Epithelial cell of umbilical artery (primary cell): ENCODE measurements around the gene MRO. TPM values are rescaled to one million over a fixed set of nuclear protein-coding genes. Genes with fewer than 3 reads are reported as not detected.

Experiments used
- total RNA-seq: library from RNA; depleted of rRNA; stranded (reverse); fragments of >200 nt; gene quantifications from 2 replicates; pipeline ENCODE4 v1.2.3, GENCODE V29; 2014

Gene MRO
- total RNA-seq: not detected in 2 replicates

DNA sequence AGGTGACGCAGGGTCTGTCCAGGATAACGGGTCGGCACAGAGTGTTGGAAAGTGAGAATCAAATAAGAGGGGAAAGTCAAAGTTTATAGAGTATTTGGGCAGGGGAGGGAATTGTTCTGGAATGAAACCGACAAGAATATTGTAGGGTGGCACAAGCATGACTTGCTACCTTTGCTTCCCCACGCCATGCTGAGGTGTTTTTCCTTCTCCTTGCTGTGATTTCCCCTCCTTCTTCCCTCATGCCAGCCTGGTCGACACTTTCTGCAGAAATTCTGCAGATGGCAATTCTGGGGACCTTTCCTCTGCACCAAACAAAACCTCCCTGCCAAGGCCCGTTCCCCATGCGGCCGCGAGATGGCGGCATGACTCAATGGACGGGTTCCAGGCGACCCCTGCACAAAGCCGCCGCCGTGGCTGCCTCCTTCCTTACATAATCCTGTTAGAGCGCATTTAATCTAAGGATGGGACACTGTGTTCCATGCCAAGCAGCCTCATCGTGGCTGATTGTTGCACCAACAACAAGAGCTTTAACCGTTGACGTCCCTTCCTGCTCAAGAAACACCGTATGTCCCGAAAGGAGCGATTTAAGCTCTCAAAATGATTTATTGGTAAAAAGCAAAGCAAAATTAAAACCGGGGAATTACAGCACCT, at the start of gene MRO:
Gene MRO (minus strand): TSS at position 289 of the 651 bp plus-strand sequence. CDS start 10,616 bp downstream, outside the sequence.

Other genes with a start within 250 kb of the MRO start
- gene ME2, start 59.1 kb upstream of the MRO start, total RNA-seq: 51.6 and 61.1 TPM in 2 replicates
- gene ELAC1, start 148.0 kb upstream of the MRO start, total RNA-seq: 3.9 and 7.0 TPM in 2 replicates
- gene SMAD4, start 210.2 kb upstream of the MRO start, total RNA-seq: 59.3 and 69.5 TPM in 2 replicates